ENCODE measurements around the gene LHX6.

- TF ChIP-seq, protein P1, sequence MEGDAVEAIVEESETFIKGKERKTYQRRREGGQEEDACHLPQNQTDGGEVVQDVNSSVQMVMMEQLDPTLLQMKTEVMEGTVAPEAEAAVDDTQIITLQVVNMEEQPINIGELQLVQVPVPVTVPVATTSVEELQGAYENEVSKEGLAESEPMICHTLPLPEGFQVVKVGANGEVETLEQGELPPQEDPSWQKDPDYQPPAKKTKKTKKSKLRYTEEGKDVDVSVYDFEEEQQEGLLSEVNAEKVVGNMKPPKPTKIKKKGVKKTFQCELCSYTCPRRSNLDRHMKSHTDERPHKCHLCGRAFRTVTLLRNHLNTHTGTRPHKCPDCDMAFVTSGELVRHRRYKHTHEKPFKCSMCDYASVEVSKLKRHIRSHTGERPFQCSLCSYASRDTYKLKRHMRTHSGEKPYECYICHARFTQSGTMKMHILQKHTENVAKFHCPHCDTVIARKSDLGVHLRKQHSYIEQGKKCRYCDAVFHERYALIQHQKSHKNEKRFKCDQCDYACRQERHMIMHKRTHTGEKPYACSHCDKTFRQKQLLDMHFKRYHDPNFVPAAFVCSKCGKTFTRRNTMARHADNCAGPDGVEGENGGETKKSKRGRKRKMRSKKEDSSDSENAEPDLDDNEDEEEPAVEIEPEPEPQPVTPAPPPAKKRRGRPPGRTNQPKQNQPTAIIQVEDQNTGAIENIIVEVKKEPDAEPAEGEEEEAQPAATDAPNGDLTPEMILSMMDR (IDR thresholded peaks at IDR 0.05; ENCODE audit: insufficient read depth, low read length) = no peak
- no peak for TF ChIP-seq SPI1 (IDR thresholded peaks at IDR 0.05; ENCODE audit: borderline replicate concordance, low read depth)
- TF ChIP-seq POLR2AphosphoS5 (IDR thresholded peaks at IDR 0.05; ENCODE audit: low read depth) = no peak
Measured at GRCh38 chr9:122193651-122194050, 35.1 kb downstream of the LHX6 start.
